ENCODE data around the gene ALPP. TPM values are rescaled to one million over a fixed set of nuclear protein-coding genes. Genes with fewer than 3 reads are reported as not detected.
"Not testable (repeated sequence)": the region's sequence is repeated elsewhere in the genome, so short reads cannot be mapped to it uniquely, and the experiment has no call there.

The ALPP gene
- total RNA-seq, 2 donors from 2014 or later: not detected

DNA sequence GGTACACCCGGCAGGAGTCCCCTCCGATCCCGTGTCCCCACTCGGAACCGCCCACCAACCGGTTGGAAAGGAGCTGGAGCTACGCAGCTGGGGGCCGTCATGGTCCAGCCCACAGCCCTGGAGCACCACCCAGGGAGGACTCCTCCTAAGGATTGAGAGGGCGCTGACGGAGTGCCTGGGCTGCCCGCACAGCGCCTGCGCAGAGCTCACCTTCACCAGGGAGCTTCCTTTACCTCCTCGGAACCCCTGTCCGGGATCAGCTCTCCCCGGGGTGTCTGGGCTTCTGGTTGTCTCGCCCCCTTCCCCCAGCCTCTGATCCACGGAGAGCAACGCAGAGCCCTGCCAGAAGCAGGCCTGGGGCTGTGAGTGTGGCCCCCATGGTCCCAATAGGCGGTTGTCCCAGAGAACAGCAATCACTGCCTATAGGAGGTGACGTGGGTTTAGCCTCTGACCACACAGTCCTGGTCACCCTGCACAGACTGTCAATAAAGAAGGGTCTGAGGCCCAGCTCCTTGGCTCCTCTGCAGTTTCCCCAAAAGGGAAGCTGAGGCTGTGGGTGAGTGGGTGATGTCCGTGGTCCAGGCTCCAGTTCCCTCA is 42.7 kb downstream of the ALPP start:
- H3K27ac ChIP-seq: no peak overlapping the region
- peaks cover 0 to 26% of the 10 kb centered on the region in 2 donors for H3K27me3 ChIP-seq
- H3K36me3 ChIP-seq: no peaks in the 10 kb centered on the region
- H3K4me1 ChIP-seq: peaks cover 0 to 30% of the 10 kb centered on the region in 2 donors
- H3K4me3 ChIP-seq: no peak overlapping the region
- DNase-seq (ENCODE audit: low spot score): no peak
- no peak for TF ChIP-seq CTCF (IDR thresholded peaks at IDR 0.05)
- H3K9me3 ChIP-seq: peaks cover 0 to 11% of the 10 kb centered on the region in 2 donors

GRCh38 chr2:232422051-232422450 is 43.5 kb downstream of the ALPP start:
- TF ChIP-seq CTCF (IDR thresholded peaks at IDR 0.05): no peak
- Histone ChIP-seq H3K27ac (no peak overlapping the region), H3K4me1 (peaks cover 0 to 30% of the 10 kb centered on the region in 2 donors), H3K9me3 (peaks cover 0 to 11% of the 10 kb centered on the region in 2 donors), H3K27me3 (peaks cover 0 to 26% of the 10 kb centered on the region in 2 donors), H3K4me3 (no peak overlapping the region), H3K36me3 (no peaks in the 10 kb centered on the region)
- no peak for DNase-seq (ENCODE audit: low spot score)

- H3K36me3 ChIP-seq; H3K4me3 ChIP-seq; H3K27ac ChIP-seq; DNase-seq (ENCODE audit: low spot score): not testable (repeated sequence)
- Histone ChIP-seq H3K9me3 (peaks cover 0 to 11% of the 10 kb centered on the region in 2 donors), H3K4me1 (peaks cover 0 to 30% of the 10 kb centered on the region in 2 donors), H3K27me3 (peaks cover 0 to 26% of the 10 kb centered on the region in 2 donors)
Measured at GRCh38 chr2:232422996-232423395, 44.4 kb downstream of the ALPP start.

DNA sequence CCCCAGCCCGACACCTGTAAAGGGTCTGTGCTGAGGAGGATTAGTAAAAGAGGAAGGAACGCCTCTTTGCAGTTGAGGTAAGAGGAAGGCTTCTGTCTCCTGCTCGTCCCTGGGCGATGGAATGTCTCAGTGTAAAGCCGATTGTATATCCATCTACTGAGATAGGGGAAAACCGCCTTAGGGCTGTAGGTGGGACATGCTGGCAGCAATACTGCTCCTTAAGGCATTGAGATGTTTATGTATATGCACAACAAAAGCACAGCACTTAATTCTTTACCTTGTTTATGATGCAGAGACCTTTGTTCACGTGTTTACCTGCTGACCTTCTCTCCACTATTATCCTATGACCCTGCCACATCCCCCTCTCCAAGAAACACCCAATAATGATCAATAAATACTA is 44.9 kb downstream of the ALPP start:
- peaks cover 0 to 11% of the 10 kb centered on the region in 2 donors for H3K9me3 ChIP-seq
- H3K27me3 ChIP-seq: peaks cover 0 to 26% of the 10 kb centered on the region in 2 donors
- not testable (repeated sequence) for H3K4me3 ChIP-seq; H3K27ac ChIP-seq; DNase-seq (ENCODE audit: low spot score); H3K36me3 ChIP-seq
- peaks cover 0 to 27% of the 10 kb centered on the region in 2 donors for H3K4me1 ChIP-seq

- H3K36me3 ChIP-seq: no peaks in the 10 kb centered on the region
- no peak overlapping the region for H3K4me3 ChIP-seq
- no peaks in the 10 kb centered on the region for H3K27me3 ChIP-seq
- H3K27ac ChIP-seq: no peak overlapping the region
- no peak for TF ChIP-seq CTCF (IDR thresholded peaks at IDR 0.05)
- H3K4me1 ChIP-seq: no peaks in the 10 kb centered on the region
- no peak for DNase-seq (ENCODE audit: low spot score)
- H3K9me3 ChIP-seq: no peaks in the 10 kb centered on the region
Measured at GRCh38 chr2:232431705-232432590, 53.4 kb downstream of the ALPP start.

Other genes with a start within 250 kb of the ALPP start
- not detected for gene ALPG, start 28.1 kb downstream of the ALPP start, total RNA-seq
- gene ALPI, start 77.4 kb downstream of the ALPP start, total RNA-seq: not detected
- not detected for gene ECEL1, start 109.1 kb downstream of the ALPP start, total RNA-seq
- gene PRSS56, start 141.6 kb downstream of the ALPP start, total RNA-seq: under 1 TPM in 1 of 2 donors, not detected in 1; 0.20 TPM
- gene CHRND, start 147.4 kb downstream of the ALPP start, total RNA-seq: under 1 TPM in 1 of 2 donors, not detected in 1; 0.19 TPM
- gene CHRNG, start 160.9 kb downstream of the ALPP start, total RNA-seq: not detected
- gene TIGD1, start 171.8 kb downstream of the ALPP start, total RNA-seq: 1 to 10 TPM; 1.7 to 2.0 TPM
- gene EIF4E2, start 171.9 kb downstream of the ALPP start, total RNA-seq: 10 to 100 TPM; 23.3 to 23.4 TPM

Data from right atrium auricular region (tissue), 2 donors.